ENCODE measurements around the gene KLF12. TPM values are rescaled to one million over a fixed set of nuclear protein-coding genes. Genes with fewer than 3 reads are reported as not detected.
A peak's percentile ranks its signal among the peaks of the same experiment; 100 is the strongest.

KLF12 gene
- total RNA-seq, 1 donor = 28.7 TPM

GRCh38 chr13:74131227-74131626 lies 3.0 kb downstream of the KLF12 start:
- peak; percentile 17 for DNase-seq (ENCODE audit: low read depth)
- peak overlapping the region; percentile 42 for H3K4me3 ChIP-seq (ENCODE audit: low read depth, low read length)
- TF ChIP-seq CTCF (IDR thresholded peaks at IDR 0.05; ENCODE audit: insufficient read depth, low read length) = no peak

- H3K4me3 ChIP-seq (ENCODE audit: low read depth, low read length) = no peak overlapping the region
- DNase-seq (ENCODE audit: low read depth) = peak; percentile 18
- no peak for TF ChIP-seq CTCF (IDR thresholded peaks at IDR 0.05; ENCODE audit: insufficient read depth, low read length)
These were observed 4.6 kb downstream of the KLF12 start for GRCh38 chr13:74129500-74130191.

- H3K4me3 ChIP-seq (ENCODE audit: low read depth, low read length) = no peak overlapping the region
- peak; percentile 32 for DNase-seq (ENCODE audit: low read depth)
- no peak for TF ChIP-seq CTCF (IDR thresholded peaks at IDR 0.05; ENCODE audit: insufficient read depth, low read length)
These were observed 5.9 kb downstream of the KLF12 start for GRCh38 chr13:74128156-74128767.

DNA sequence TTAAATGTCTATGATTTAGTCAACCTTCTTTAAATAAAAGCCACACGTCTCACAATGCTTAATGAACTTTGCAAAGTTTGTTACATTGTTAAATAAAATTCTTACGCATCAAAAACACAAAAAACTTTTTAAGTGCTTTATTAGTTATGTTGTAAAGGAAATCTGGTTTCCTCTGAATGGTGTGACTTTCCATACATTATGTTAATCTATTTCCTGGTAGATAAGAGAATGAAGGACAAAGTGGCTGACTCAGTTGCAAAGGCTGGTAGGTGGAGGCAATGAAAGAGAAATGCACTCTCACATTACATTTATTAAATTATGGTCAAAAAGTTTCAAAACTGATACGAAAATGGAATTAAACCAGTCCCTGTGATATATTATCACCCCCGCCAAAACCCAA lies 15.9 kb downstream of the KLF12 start:
- DNase-seq (ENCODE audit: low read depth) = no peak
- no peak for TF ChIP-seq CTCF (IDR thresholded peaks at IDR 0.05; ENCODE audit: insufficient read depth, low read length)
- no peak overlapping the region for H3K4me3 ChIP-seq (ENCODE audit: low read depth, low read length)

GRCh38 chr13:74117207-74117705 lies 16.9 kb downstream of the KLF12 start:
- TF ChIP-seq CTCF (IDR thresholded peaks at IDR 0.05; ENCODE audit: insufficient read depth, low read length) = no peak
- H3K4me3 ChIP-seq (ENCODE audit: low read depth, low read length) = no peak overlapping the region

GRCh38 chr13:74115133-74115532 lies 19.1 kb downstream of the KLF12 start:
- no peak overlapping the region for H3K4me3 ChIP-seq (ENCODE audit: low read depth, low read length)
- peak; percentile 55 for DNase-seq (ENCODE audit: low read depth)
- TF ChIP-seq CTCF (IDR thresholded peaks at IDR 0.05; ENCODE audit: insufficient read depth, low read length) = no peak

More at GRCh38 chr13:74117207-74117705, 16.9 kb downstream of the KLF12 start:
- DNase-seq (ENCODE audit: low read depth) = no peak

Measured in fibroblast of the aortic adventitia (primary cell).